ENCODE data around the gene CEMIP. TPM values are rescaled to one million over a fixed set of nuclear protein-coding genes. Genes with fewer than 3 reads are reported as not detected.

The CEMIP gene
- total and polyA plus RNA-seq, 2 of the 13 experiments (the other 11 are each of a cell fraction or from before 2014, with no cell fraction given) = 4.3 to 28.5 TPM

GRCh38 chr15:80931191-80931590 is 152.0 kb downstream of the CEMIP start:
- Histone ChIP-seq H3K9me3 (ENCODE audit: low read length) (no peaks in the 10 kb centered on the region), H3K36me3 (replicated peaks in 1 of 2; ENCODE audit: control insufficient read depth in 1 of 2, insufficient read depth in 2 of 2, low read length in 2 of 2) (peaks cover 24 to 62% of the 10 kb centered on the region in 2 experiments; a peak in 4 of 5 replicates), H2AFZ (ENCODE audit: low read length) (no peak overlapping the region), H3K4me1 (ENCODE audit: insufficient read depth, low read length) (no peaks in the 10 kb centered on the region), H3K4me2 (ENCODE audit: low read depth, low read length) (no peak overlapping the region), H3K27ac (ENCODE audit: extremely low read length, insufficient read depth, low read length) (no peak overlapping the region), H3K27me3 (ENCODE audit: control insufficient read depth in 1 of 2, insufficient read depth in 2 of 2, low read length in 2 of 2) (no peaks in the 10 kb centered on the region), H4K20me1 (ENCODE audit: insufficient read depth, low read length) (no peaks in the 10 kb centered on the region), H3K9ac (ENCODE audit: insufficient read depth, low read depth, low read length) (no peak overlapping the region), H3K79me2 (ENCODE audit: insufficient read depth, low read length) (no peaks in the 10 kb centered on the region), H3K4me3 (replicated peaks in 1 of 3; ENCODE audit: insufficient read depth in 1 of 3, low read depth in 2 of 3, low read length in 3 of 3) (no peak overlapping the region)
- intact Hi-C loops (cut with micrococcal nuclease; ENCODE audit: unreplicated experiment) (no loop called here), in situ Hi-C loops (cut with HindIII; ENCODE audit: extremely low pct_ligation_motif_present, low pct_unique_long_range_greater_than_20kb) (no loop called here)
- ATAC-seq (no peak), FAIRE-seq (no peak), DNase-seq (ENCODE audit: low spot score) (no peak)
- POLR2A ChIA-PET = no interaction called here
- WGBS (ENCODE audit: low lambda C conversion rate) = 100% methylated on average over 2 of the region's 2 CpGs
- CTCF ChIA-PET (ENCODE audit: low intra/inter-chr PET ratio, low total read pairs) = no interaction called here
- BruUV-seq (replicated peaks) = no TSS peak
- TF ChIP-seq HOXA5 (CRISPR knock-in tag; IDR thresholded peaks at IDR 0.05) = no peak
- no peak for TF ChIP-seq PHF21A (CRISPR knock-in tag; IDR thresholded peaks at IDR 0.05)
- TF ChIP-seq ZBTB8A (CRISPR knock-in tag; IDR thresholded peaks at IDR 0.05; ENCODE audit: borderline replicate concordance, low read depth) = no peak
- TF ChIP-seq KAT7 (CRISPR knock-in tag; IDR thresholded peaks at IDR 0.05; ENCODE audit: borderline replicate concordance) = no peak
- no peak for TF ChIP-seq MLXIP (CRISPR knock-in tag; IDR thresholded peaks at IDR 0.05; ENCODE audit: borderline replicate concordance)
- TF ChIP-seq SMC3 (IDR thresholded peaks at IDR 0.05; ENCODE audit: low read length) = no peak
- no peak for TF ChIP-seq NCOA5 (CRISPR knock-in tag; IDR thresholded peaks at IDR 0.05)
- no peak for TF ChIP-seq ZFP36L2 (CRISPR knock-in tag; IDR thresholded peaks at IDR 0.05)
- TF ChIP-seq ZNF24 (IDR thresholded peaks at IDR 0.05) = no peak
- TF ChIP-seq SNAPC4 (CRISPR knock-in tag; IDR thresholded peaks at IDR 0.05) = no peak
- TF ChIP-seq CTCF (CRISPR knock-in tag; IDR thresholded peaks at IDR 0.05) = no peak
- TF ChIP-seq ZFP62 (CRISPR knock-in tag; IDR thresholded peaks at IDR 0.05) = no peak
- no peak for TF ChIP-seq THRA (CRISPR knock-in tag; IDR thresholded peaks at IDR 0.05; ENCODE audit: borderline replicate concordance)
- no peak for TF ChIP-seq SP1 (IDR thresholded peaks at IDR 0.05)
- TF ChIP-seq SP1 (CRISPR knock-in tag; IDR thresholded peaks at IDR 0.05) = no peak
- no peak for TF ChIP-seq ZNF33B (CRISPR knock-in tag; IDR thresholded peaks at IDR 0.05)
